Measurements from ENCODE around the gene OGT.
A peak's percentile ranks its signal among the peaks of the same experiment; 100 is the strongest.
"Not testable (repeated sequence)": the region's sequence is repeated elsewhere in the genome, so short reads cannot be mapped to it uniquely, and the experiment has no call there.

The OGT gene

GRCh38 chrX:71541210-71542022, 8.5 kb downstream of the OGT start:
- DNase-seq = no peak

- no peak for DNase-seq
Measured at GRCh38 chrX:71542411-71542810, 9.5 kb downstream of the OGT start.

- no peak for DNase-seq
Measured at GRCh38 chrX:71542825-71543224, 9.9 kb downstream of the OGT start.

- peak; percentile 73 for DNase-seq
Measured at GRCh38 chrX:71543316-71543715, 10.4 kb downstream of the OGT start.

- no peak for DNase-seq
Measured at GRCh38 chrX:71545364-71545763, 12.5 kb downstream of the OGT start.

- no peak for DNase-seq
Measured at GRCh38 chrX:71546879-71547278, 14.0 kb downstream of the OGT start.

GRCh38 chrX:71547339-71547738, 14.4 kb downstream of the OGT start:
- no peak for DNase-seq

- no peak for DNase-seq
Measured at GRCh38 chrX:71549986-71550385, 17.1 kb downstream of the OGT start.

- no peak for DNase-seq
Measured at GRCh38 chrX:71550578-71550977, 17.7 kb downstream of the OGT start.

GRCh38 chrX:71556036-71556435, 23.1 kb downstream of the OGT start:
- DNase-seq = no peak

GRCh38 chrX:71558920-71559319, 26.0 kb downstream of the OGT start:
- no peak for DNase-seq

- not testable (repeated sequence) for DNase-seq
Measured at GRCh38 chrX:71559773-71560172, 26.9 kb downstream of the OGT start.

- no peak for DNase-seq
Measured at GRCh38 chrX:71563921-71564320, 31.0 kb downstream of the OGT start.

- no peak for DNase-seq
Measured at GRCh38 chrX:71565474-71566041, 32.7 kb downstream of the OGT start.

- not testable (repeated sequence) for DNase-seq
Measured at GRCh38 chrX:71571390-71571789, 38.5 kb downstream of the OGT start.

- no peak for DNase-seq
Measured at GRCh38 chrX:71573590-71573989, 40.7 kb downstream of the OGT start.

GRCh38 chrX:71577682-71578081, 44.8 kb downstream of the OGT start:
- DNase-seq = no peak

GRCh38 chrX:71578253-71579135, 45.6 kb downstream of the OGT start, which contains the start of gene GCNA:
Gene GCNA, plus strand, starts transcription at chrX:71578437. Its CDS starts 2,385 bp downstream, at chrX:71580822.
- no peak for DNase-seq

- no peak for DNase-seq
Measured at GRCh38 chrX:71579136-71579989, 46.5 kb downstream of the OGT start.

- DNase-seq = no peak
Measured at GRCh38 chrX:71579990-71580380, 47.1 kb downstream of the OGT start.

GRCh38 chrX:71581210-71581609, 48.3 kb downstream of the OGT start:
- DNase-seq = no peak

GRCh38 chrX:71586929-71587328, 54.0 kb downstream of the OGT start:
- DNase-seq = no peak

GRCh38 chrX:71593210-71593609, 60.3 kb downstream of the OGT start:
- not testable (repeated sequence) for DNase-seq
